DOHH2 (cell line): ENCODE data around the gene CDHR3.

ENCODE experiments used
- H3F3A ChIP-seq: fragments of 200-600 bp; sonication (generic), shearing (Covaris generic); 2 replicates; pipeline ENCODE4 v1.6.0; 2016; ENCODE audit warnings: antibody characterized with exemption, mild to moderate bottlenecking; ENCODE audit not compliant: control insufficient read depth, insufficient read depth
- H3K27ac ChIP-seq: fragments of 200-600 bp; sonication (generic); 2 replicates; pipeline ENCODE4 v1.5.1; 2014; ENCODE audit warnings: low read depth, mild to moderate bottlenecking, low read length, moderate library complexity
- H3K27me3 ChIP-seq: fragments of 200-600 bp; sonication (generic); 2 replicates; pipeline ENCODE4 v1.6.1; 2014; ENCODE audit warnings: mild to moderate bottlenecking, low read length, mixed read lengths; ENCODE audit not compliant: control insufficient read depth
- H3K36me3 ChIP-seq: fragments of 200-600 bp; sonication (generic); 2 replicates; pipeline ENCODE4 v1.6.1; 2014; ENCODE audit warnings: mild to moderate bottlenecking, low read length, moderate library complexity, mixed read lengths; ENCODE audit not compliant: control insufficient read depth
- H3K4me1 ChIP-seq: fragments of 200-600 bp; sonication (generic); 2 replicates; pipeline ENCODE4 v1.6.1; 2014; ENCODE audit warnings: mild to moderate bottlenecking, low read length, mixed read lengths; ENCODE audit not compliant: control insufficient read depth
- H3K4me2 ChIP-seq: fragments of 200-600 bp; sonication (generic); 2 replicates; pipeline ENCODE4 v1.6.0; 2014; ENCODE audit warnings: mild to moderate bottlenecking, low read length, moderate library complexity
- H3K4me3 ChIP-seq: fragments of 200-600 bp; sonication (generic); 2 replicates; pipeline ENCODE4 v1.5.1; 2014; ENCODE audit warnings: mild to moderate bottlenecking, low read length, mixed read lengths
- H3K79me2 ChIP-seq: fragments of 200-600 bp; sonication (generic); 2 replicates; pipeline ENCODE4 v1.6.1; 2014; ENCODE audit warnings: mild to moderate bottlenecking, low read length, mixed read lengths; ENCODE audit not compliant: control insufficient read depth
- H3K9me2 ChIP-seq: fragments of 200-600 bp; sonication (generic); replicated peaks from 2 replicates; pipeline ENCODE4 v1.6.1; 2014; ENCODE audit warnings: mild to moderate bottlenecking, low read length, mixed read lengths; ENCODE audit not compliant: control insufficient read depth
- H3K9me3 ChIP-seq: fragments of 200-600 bp; sonication (generic); 2 replicates; pipeline ENCODE4 v1.6.1; 2014; ENCODE audit warnings: antibody characterized with exemption, low read length, mixed read lengths; ENCODE audit not compliant: control insufficient read depth, insufficient read depth
- H4K20me1 ChIP-seq: fragments of 200-600 bp; sonication (generic); 2 replicates; pipeline ENCODE4 v1.6.0; 2014; ENCODE audit warnings: low read depth, mild to moderate bottlenecking, antibody characterized with exemption, low read length, moderate library complexity; ENCODE audit not compliant: control insufficient read depth, insufficient read depth
- CTCF ChIP-seq: fragments of 200-600 bp; sonication (generic); IDR thresholded peaks from one replicate; pipeline ENCODE4 v1.5.1; 2014; ENCODE audit warnings: antibody characterized with exemption, mild to moderate bottlenecking, low read depth, low read length; ENCODE audit not compliant: poor library complexity, severe bottlenecking
- EZH2phosphoT487 ChIP-seq: fragments of 200-600 bp; sonication (generic); IDR thresholded peaks from 2 replicates; pipeline ENCODE4 v1.6.1; 2017; ENCODE audit warnings: borderline replicate concordance, mild to moderate bottlenecking, antibody characterized with exemption, low read length, moderate library complexity, mixed read lengths

CDHR3 gene

DNA sequence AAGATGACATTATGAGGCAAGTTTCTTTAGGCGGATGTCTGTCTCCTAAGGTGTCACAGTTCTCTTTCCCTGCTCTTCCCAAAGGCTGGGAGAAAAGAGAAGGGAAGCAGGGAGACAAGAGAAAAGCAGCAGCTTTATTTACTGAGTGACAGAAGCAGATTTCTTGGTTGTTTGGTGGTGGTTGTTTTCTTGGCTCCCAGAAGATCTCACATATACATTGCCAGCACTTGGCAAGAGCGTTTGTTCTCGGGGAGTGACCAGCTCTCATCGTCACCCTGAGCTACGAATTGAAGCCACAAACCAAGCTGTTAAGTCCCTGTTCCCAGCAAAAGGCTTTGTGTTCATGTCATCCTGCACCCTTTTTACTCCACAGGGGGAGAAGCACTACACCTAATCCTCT is 11.4 kb downstream of the CDHR3 start:
- H3F3A ChIP-seq = no peaks in the 10 kb centered on the region
- H3K4me1 ChIP-seq = no peaks in the 10 kb centered on the region
- no peaks in the 10 kb centered on the region for H3K79me2 ChIP-seq
- peaks cover 18% of the 10 kb centered on the region for H3K27me3 ChIP-seq
- H3K9me2 ChIP-seq = no peaks in the 10 kb centered on the region
- H4K20me1 ChIP-seq = no peaks in the 10 kb centered on the region
- H3K4me3 ChIP-seq = no peak overlapping the region
- TF ChIP-seq EZH2phosphoT487 = no peak
- no peak for TF ChIP-seq CTCF
- no peaks in the 10 kb centered on the region for H3K9me3 ChIP-seq
- no peak overlapping the region for H3K4me2 ChIP-seq
- H3K27ac ChIP-seq = no peak overlapping the region
- no peaks in the 10 kb centered on the region for H3K36me3 ChIP-seq

GRCh38 chr7:105975770-105976417 is 12.8 kb downstream of the CDHR3 start:
- Histone ChIP-seq H3K9me2 (no peaks in the 10 kb centered on the region), H3K79me2 (no peaks in the 10 kb centered on the region), H3K27me3 (peaks cover 25% of the 10 kb centered on the region), H3K4me1 (no peaks in the 10 kb centered on the region), H4K20me1 (no peaks in the 10 kb centered on the region), H3F3A (no peaks in the 10 kb centered on the region), H3K9me3 (no peaks in the 10 kb centered on the region), H3K36me3 (no peaks in the 10 kb centered on the region), H3K27ac (no peak overlapping the region), H3K4me2 (no peak overlapping the region), H3K4me3 (no peak overlapping the region)
- TF ChIP-seq CTCF (no peak), EZH2phosphoT487 (no peak)

DNA sequence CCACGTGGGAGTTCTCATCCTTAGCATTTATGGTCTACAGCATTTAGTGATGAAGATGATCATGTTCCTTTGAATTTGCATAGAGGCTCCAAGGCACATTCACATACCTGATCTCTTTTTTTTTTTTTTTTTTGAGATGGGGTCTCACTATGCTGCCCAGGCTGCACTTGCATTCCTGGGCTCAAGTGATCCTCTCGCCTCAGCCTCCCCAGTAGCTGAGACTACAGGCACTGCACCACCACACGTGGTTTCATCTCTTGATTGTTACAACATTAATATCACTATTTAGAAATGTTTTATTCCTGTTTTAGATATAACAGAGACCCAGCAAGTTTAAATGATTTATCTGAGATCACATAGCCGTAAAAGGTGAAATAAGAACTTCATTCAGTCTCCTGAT is 13.8 kb downstream of the CDHR3 start:
- no peaks in the 10 kb centered on the region for H3K9me2 ChIP-seq
- H3F3A ChIP-seq = no peaks in the 10 kb centered on the region
- H3K79me2 ChIP-seq = no peaks in the 10 kb centered on the region
- peaks cover 32% of the 10 kb centered on the region for H3K27me3 ChIP-seq
- no peak overlapping the region for H3K27ac ChIP-seq
- no peaks in the 10 kb centered on the region for H3K4me1 ChIP-seq
- H3K4me2 ChIP-seq = no peak overlapping the region
- no peaks in the 10 kb centered on the region for H3K9me3 ChIP-seq
- H3K36me3 ChIP-seq = no peaks in the 10 kb centered on the region
- H4K20me1 ChIP-seq = no peaks in the 10 kb centered on the region
- TF ChIP-seq EZH2phosphoT487 = no peak
- no peak for TF ChIP-seq CTCF
- no peak overlapping the region for H3K4me3 ChIP-seq
